Esophagus squamous epithelium (tissue), 4 donors: ENCODE data around the gene KRT13.

ENCODE experiments used
- POLR2A ChIP-seq, 4 donors: fragments of 450-650 bp; IDR thresholded peaks; one replicate each; pipeline ENCODE4 v1.6.1; 2017; ENCODE audit warnings: antibody characterized with exemption in 4 of 4, mild to moderate bottlenecking in 4 of 4, moderate library complexity in 3 of 4
- TF ChIP-seq, protein P1 (sequence below), 6 experiments: fragments of 450-650 bp in 4 of 6; fragments of 200-600 bp in 2 of 6; sonication (generic) in 2 of 6; IDR thresholded peaks; one replicate each; pipeline ENCODE4 v1.5.1; 2016 to 2019; ENCODE audit warnings: antibody characterized with exemption in 6 of 6, mild to moderate bottlenecking in 4 of 6, moderate library complexity in 4 of 6

DNA sequence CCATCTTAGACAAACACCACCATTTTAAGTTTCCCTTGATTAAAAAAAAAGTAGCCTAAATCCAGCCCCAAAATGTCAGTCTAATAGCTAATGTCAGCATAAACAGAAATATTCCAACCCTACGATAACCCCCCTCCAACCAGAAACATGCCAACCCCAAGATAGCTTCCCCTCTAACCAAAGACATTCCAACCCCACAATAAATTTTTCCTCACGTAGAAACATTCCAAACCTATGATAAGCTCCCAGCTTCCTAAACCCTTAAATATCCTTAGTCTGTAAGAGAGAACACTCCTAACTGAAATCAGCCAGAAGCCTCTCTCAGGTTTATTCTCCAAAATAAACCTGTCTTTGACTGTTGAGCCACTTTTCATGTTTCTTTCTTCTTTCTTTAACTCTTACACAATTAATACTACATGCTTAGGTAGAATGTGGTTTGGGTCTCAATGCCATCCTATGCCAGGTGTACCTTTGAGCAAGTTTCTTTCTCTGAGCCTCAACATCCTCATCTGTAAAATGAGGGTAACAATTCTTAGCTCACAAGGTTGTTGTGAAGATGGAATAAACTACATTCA, 54.2 kb downstream of the KRT13 start:
- TF ChIP-seq, protein P1, sequence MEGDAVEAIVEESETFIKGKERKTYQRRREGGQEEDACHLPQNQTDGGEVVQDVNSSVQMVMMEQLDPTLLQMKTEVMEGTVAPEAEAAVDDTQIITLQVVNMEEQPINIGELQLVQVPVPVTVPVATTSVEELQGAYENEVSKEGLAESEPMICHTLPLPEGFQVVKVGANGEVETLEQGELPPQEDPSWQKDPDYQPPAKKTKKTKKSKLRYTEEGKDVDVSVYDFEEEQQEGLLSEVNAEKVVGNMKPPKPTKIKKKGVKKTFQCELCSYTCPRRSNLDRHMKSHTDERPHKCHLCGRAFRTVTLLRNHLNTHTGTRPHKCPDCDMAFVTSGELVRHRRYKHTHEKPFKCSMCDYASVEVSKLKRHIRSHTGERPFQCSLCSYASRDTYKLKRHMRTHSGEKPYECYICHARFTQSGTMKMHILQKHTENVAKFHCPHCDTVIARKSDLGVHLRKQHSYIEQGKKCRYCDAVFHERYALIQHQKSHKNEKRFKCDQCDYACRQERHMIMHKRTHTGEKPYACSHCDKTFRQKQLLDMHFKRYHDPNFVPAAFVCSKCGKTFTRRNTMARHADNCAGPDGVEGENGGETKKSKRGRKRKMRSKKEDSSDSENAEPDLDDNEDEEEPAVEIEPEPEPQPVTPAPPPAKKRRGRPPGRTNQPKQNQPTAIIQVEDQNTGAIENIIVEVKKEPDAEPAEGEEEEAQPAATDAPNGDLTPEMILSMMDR (IDR thresholded peaks at IDR 0.05): no peak
- no peak for TF ChIP-seq POLR2A (IDR thresholded peaks at IDR 0.05)
